ENCODE measurements around the gene RAVER1.

- no peak for TF ChIP-seq POLR2A (IDR thresholded peaks at IDR 0.05)
- TF ChIP-seq CTCF (IDR thresholded peaks at IDR 0.05) = no peak
Observed at GRCh38 chr19:10283301-10284064, 49.8 kb downstream of the RAVER1 start.

Data from vagina (tissue), 2 donors.